Nephron (organoid): ENCODE data around the gene CST2.

Experiments used
- H3K27ac Mint-ChIP-seq, 3 experiments: 2 replicates each; pipeline ENCODE4 v1.8.0; 2020; ENCODE audit warnings: mixed read lengths in 3 of 3, mild to moderate bottlenecking in 2 of 3, moderate library complexity in 1 of 3
- H3K27me3 Mint-ChIP-seq: 2 replicates; pipeline ENCODE4 v1.8.0; 2021; ENCODE audit warnings: low read depth, mild to moderate bottlenecking, moderate library complexity, mixed read lengths
- H3K36me3 Mint-ChIP-seq: 2 replicates; pipeline ENCODE4 v1.8.0; 2020; ENCODE audit warnings: low read depth, mixed read lengths
- H3K4me1 Mint-ChIP-seq: 2 replicates; pipeline ENCODE4 v1.8.0; 2020; ENCODE audit warnings: mixed read lengths
- H3K4me3 Mint-ChIP-seq, 3 experiments: 2 replicates each; pipeline ENCODE4 v1.8.0; 2020; ENCODE audit warnings: mild to moderate bottlenecking in 3 of 3, mixed read lengths in 3 of 3, moderate library complexity in 2 of 3
- H3K9me3 Mint-ChIP-seq: 2 replicates; pipeline ENCODE4 v1.8.0; 2020; ENCODE audit warnings: mixed read lengths
- TF ChIP-seq, protein P1 (sequence below), 3 experiments: fragments of 200-600 bp; sonication (generic); IDR thresholded peaks; one replicate each; pipeline ENCODE4 v1.5.0; 2021; ENCODE audit warnings: antibody characterized with exemption in 3 of 3; ENCODE audit not compliant: unreplicated experiment in 3 of 3

Gene CST2

DNA sequence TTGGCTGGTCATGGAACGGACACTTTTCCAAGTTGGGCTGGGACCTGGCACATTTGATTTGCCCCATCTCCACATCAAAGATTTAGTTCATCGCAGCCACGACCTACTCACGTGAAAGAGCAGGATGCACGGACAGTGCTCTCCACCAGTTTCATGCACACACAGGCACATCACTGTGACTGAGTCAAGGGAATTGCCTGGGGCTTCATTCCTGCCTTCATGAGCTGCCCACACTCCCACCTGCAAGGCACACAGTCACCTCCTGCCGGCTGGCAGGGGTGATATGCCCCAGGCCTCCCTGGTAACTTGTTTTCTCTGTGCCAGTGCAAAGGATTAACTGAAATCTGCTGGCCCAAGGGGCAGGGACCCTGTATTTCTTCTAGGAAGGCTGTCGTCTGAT is 52.4 kb downstream of the CST2 start:
- Mint-ChIP-seq H3K27ac (no peak overlapping the region), H3K9me3 (no peaks in the 10 kb centered on the region), H3K36me3 (no peaks in the 10 kb centered on the region), H3K4me3 (no peak overlapping the region), H3K27me3 (peaks cover 13% of the 10 kb centered on the region), H3K4me1 (peaks cover 9% of the 10 kb centered on the region)
- TF ChIP-seq, protein P1, sequence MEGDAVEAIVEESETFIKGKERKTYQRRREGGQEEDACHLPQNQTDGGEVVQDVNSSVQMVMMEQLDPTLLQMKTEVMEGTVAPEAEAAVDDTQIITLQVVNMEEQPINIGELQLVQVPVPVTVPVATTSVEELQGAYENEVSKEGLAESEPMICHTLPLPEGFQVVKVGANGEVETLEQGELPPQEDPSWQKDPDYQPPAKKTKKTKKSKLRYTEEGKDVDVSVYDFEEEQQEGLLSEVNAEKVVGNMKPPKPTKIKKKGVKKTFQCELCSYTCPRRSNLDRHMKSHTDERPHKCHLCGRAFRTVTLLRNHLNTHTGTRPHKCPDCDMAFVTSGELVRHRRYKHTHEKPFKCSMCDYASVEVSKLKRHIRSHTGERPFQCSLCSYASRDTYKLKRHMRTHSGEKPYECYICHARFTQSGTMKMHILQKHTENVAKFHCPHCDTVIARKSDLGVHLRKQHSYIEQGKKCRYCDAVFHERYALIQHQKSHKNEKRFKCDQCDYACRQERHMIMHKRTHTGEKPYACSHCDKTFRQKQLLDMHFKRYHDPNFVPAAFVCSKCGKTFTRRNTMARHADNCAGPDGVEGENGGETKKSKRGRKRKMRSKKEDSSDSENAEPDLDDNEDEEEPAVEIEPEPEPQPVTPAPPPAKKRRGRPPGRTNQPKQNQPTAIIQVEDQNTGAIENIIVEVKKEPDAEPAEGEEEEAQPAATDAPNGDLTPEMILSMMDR (IDR thresholded peaks at IDR 0.05; ENCODE audit: unreplicated experiment in 3 of 3) = no peak
